ENCODE data around the gene GALNT5. TPM values are rescaled to one million over a fixed set of nuclear protein-coding genes. Genes with fewer than 3 reads are reported as not detected.

Gene GALNT5
- total and polyA plus RNA-seq, 2 donors (not counting 3 experiments of a cell fraction or from before 2014, with no cell fraction given) = not detected

GRCh38 chr2:157320409-157320808, 62.9 kb downstream of the GALNT5 start:
- H3K4me2 ChIP-seq (ENCODE audit: insufficient read depth, low read length) = no peak overlapping the region
- DNase-seq (ENCODE audit: low read depth, low spot score) = no peak
- H4K20me1 ChIP-seq (replicated peaks; ENCODE audit: control insufficient read depth, extremely low read depth, insufficient read depth, low read length) = no peaks in the 10 kb centered on the region
- FAIRE-seq = no peak
- H3K9ac ChIP-seq (replicated peaks; ENCODE audit: extremely low read depth, insufficient read depth, low read length) = no peak overlapping the region
- H3K79me2 ChIP-seq (ENCODE audit: control insufficient read depth, insufficient read depth, low read length) = no peaks in the 10 kb centered on the region
- TF ChIP-seq CTCF (IDR thresholded peaks at IDR 0.05; ENCODE audit: extremely low read depth in 1 of 2, insufficient read depth in 1 of 2, low read depth in 1 of 2, low read length in 2 of 2) (no peak), JUN (IDR thresholded peaks at IDR 0.05; ENCODE audit: borderline replicate concordance, insufficient read depth, insufficient read length, low read depth) (no peak), EZH2 (IDR thresholded peaks at IDR 0.05; ENCODE audit: borderline replicate concordance, low read depth, low read length, severe bottlenecking) (no peak), GATA2 (IDR thresholded peaks at IDR 0.05; ENCODE audit: insufficient read depth, insufficient read length, low read depth, low read length) (no peak), MAX (IDR thresholded peaks at IDR 0.05; ENCODE audit: insufficient read depth, insufficient read length) (no peak), FOS (IDR thresholded peaks at IDR 0.05; ENCODE audit: borderline replicate concordance, insufficient read depth, low read length) (no peak), POLR2A (IDR thresholded peaks at IDR 0.05; ENCODE audit: low read depth, low read length) (no peak), MYC (IDR thresholded peaks at IDR 0.05; ENCODE audit: low read depth, low read length) (no peak), POLR2AphosphoS5 (IDR thresholded peaks at IDR 0.05; ENCODE audit: insufficient read depth, low read depth, low read length) (no peak)
- H3K9me1 ChIP-seq (replicated peaks; ENCODE audit: control insufficient read depth, extremely low read depth, insufficient read depth, low read length) = no peaks in the 10 kb centered on the region
- no peak overlapping the region for H3K4me3 ChIP-seq (replicated peaks in 1 of 3; ENCODE audit: insufficient read depth in 1 of 3, low read depth in 1 of 3, low read length in 3 of 3)
- ChIA-PET CTCF (interaction anchor here (0.9 to 8.3 kb wide), 3 partner anchors 9 to 18 kb away, joined by 3 to 113 read pairs (median 4); no protein-coding TSS in a partner anchor), POLR2A (no interaction called here)
- H3K27me3 ChIP-seq (ENCODE audit: control insufficient read depth in 2 of 2, insufficient read depth in 2 of 2, low read length in 2 of 2) = peaks cover 0 to 4% of the 10 kb centered on the region in 2 experiments
- dilution Hi-C loops (cut with MboI; ENCODE audit: extremely low pct_ligation_motif_present, low sequenced_read_pairs) = no loop called here
- H3K4me1 ChIP-seq (ENCODE audit: control insufficient read depth, extremely low read depth, insufficient read depth, low read length) = no peaks in the 10 kb centered on the region
- H3K27ac ChIP-seq (ENCODE audit: insufficient read depth, low read depth, low read length) = no peak overlapping the region
- no peaks in the 10 kb centered on the region for H3K36me3 ChIP-seq (ENCODE audit: control insufficient read depth in 2 of 2, extremely low read depth in 1 of 2, insufficient read depth in 2 of 2, low read length in 2 of 2)
- intact Hi-C loops (cut with micrococcal nuclease) = no loop called here
- H2AFZ ChIP-seq (ENCODE audit: low read depth, low read length) = no peak overlapping the region
- H3K9me3 ChIP-seq (replicated peaks; ENCODE audit: control insufficient read depth, insufficient read depth, low read length) = no peaks in the 10 kb centered on the region
- no TSS peak for BruUV-seq (replicated peaks)
